WTC11 (cell line): Measurements from ENCODE around the gene DENND1B. TPM values are rescaled to one million over a fixed set of nuclear protein-coding genes. Genes with fewer than 3 reads are reported as not detected.

ENCODE experiments used
- ATAC-seq: fragments of 200-7000 bp; cut with Tn5 transposase; 2 replicates; pipeline ENCODE4 v1.10.0; 2021; ENCODE audit warnings: mild to moderate bottlenecking, moderate library complexity
- CTCF ChIA-PET: fragments of 300-600 bp; sonication (Branson Sonifier 250); formaldehyde crosslinking; loops from one replicate; lab custom pipeline; 2021; ENCODE audit warnings: antibody characterized with exemption; lab: Charles Lee
- POLR2A ChIA-PET: fragments of 350-600 bp; sonication (Branson Sonifier 250); formaldehyde crosslinking; loops from one replicate; lab custom pipeline; 2021; ENCODE audit warnings: antibody characterized with exemption; lab: Charles Lee
- DNase-seq: peaks from one replicate; pipeline ENCODE4 v3.0.0; 2021; ENCODE audit warnings: low spot score
- H3K27ac Mint-ChIP-seq: 2 replicates; pipeline ENCODE4 v1.8.0; 2021; ENCODE audit warnings: mixed read lengths
- H3K27me3 Mint-ChIP-seq: 2 replicates; pipeline ENCODE4 v1.8.0; 2021; ENCODE audit warnings: low read depth, mild to moderate bottlenecking, moderate library complexity, mixed read lengths
- H3K36me3 Mint-ChIP-seq: 2 replicates; pipeline ENCODE4 v1.8.0; 2021; ENCODE audit warnings: mixed read lengths
- H3K4me1 Mint-ChIP-seq: 2 replicates; pipeline ENCODE4 v1.8.0; 2022; ENCODE audit warnings: mixed read lengths
- H3K4me3 Mint-ChIP-seq: 2 replicates; pipeline ENCODE4 v1.8.0; 2021; ENCODE audit warnings: mild to moderate bottlenecking, moderate library complexity, mixed read lengths
- H3K9me3 Mint-ChIP-seq: 2 replicates; pipeline ENCODE4 v1.8.0; 2021; ENCODE audit warnings: mixed read lengths
- ATF1 ChIP-seq: sonication (generic); formaldehyde crosslinking; IDR thresholded peaks from 2 replicates; pipeline ENCODE4 v1.8.1; 2023; ENCODE audit warnings: mild to moderate bottlenecking, moderate library complexity, missing genetic modification reagents
- CDX4 ChIP-seq: fragments of 250-450 bp; sonication (Bioruptor Pico); IDR thresholded peaks from 2 replicates; pipeline ENCODE4 v1.9.0; 2021; ENCODE audit warnings: moderate library complexity, mild to moderate bottlenecking, inconsistent platforms, borderline replicate concordance
- CREB1 ChIP-seq: sonication (generic); formaldehyde crosslinking; IDR thresholded peaks from 2 replicates; pipeline ENCODE4 v1.8.0; 2023; ENCODE audit warnings: mild to moderate bottlenecking, missing genetic modification reagents
- E2F1 ChIP-seq: sonication (generic); formaldehyde crosslinking; IDR thresholded peaks from 2 replicates; pipeline ENCODE4 v1.8.0; 2022; ENCODE audit warnings: mild to moderate bottlenecking, missing genetic modification reagents
- E2F5 ChIP-seq: sonication (generic); formaldehyde crosslinking; IDR thresholded peaks from 2 replicates; pipeline ENCODE4 v1.8.1; 2022; ENCODE audit warnings: mild to moderate bottlenecking, moderate library complexity, missing genetic modification reagents
- ELF4 ChIP-seq: sonication (generic); formaldehyde crosslinking; IDR thresholded peaks from 2 replicates; pipeline ENCODE4 v1.8.1; 2022; ENCODE audit warnings: low read depth, mild to moderate bottlenecking, moderate library complexity, missing genetic modification reagents
- ETV6 ChIP-seq: sonication (generic); formaldehyde crosslinking; IDR thresholded peaks from 2 replicates; pipeline ENCODE4 v1.8.1; 2022; ENCODE audit warnings: mild to moderate bottlenecking, missing genetic modification reagents
- FOXJ3 ChIP-seq: sonication (generic); formaldehyde crosslinking; IDR thresholded peaks from 2 replicates; pipeline ENCODE4 v1.9.0; 2021; ENCODE audit warnings: missing genetic modification reagents, mild to moderate bottlenecking, borderline replicate concordance
- IRF2 ChIP-seq: sonication (generic); formaldehyde crosslinking; IDR thresholded peaks from 2 replicates; pipeline ENCODE4 v1.8.0; 2022; ENCODE audit warnings: low read depth, missing genetic modification reagents, borderline replicate concordance
- MXD4 ChIP-seq: fragments of 250-450 bp; sonication (Bioruptor Pico); IDR thresholded peaks from 2 replicates; pipeline ENCODE4 v1.8.0; 2021; ENCODE audit warnings: mild to moderate bottlenecking, moderate library complexity, borderline replicate concordance
- PRRX2 ChIP-seq: fragments of 250-450 bp; sonication (Bioruptor Pico); IDR thresholded peaks from 2 replicates; pipeline ENCODE4 v1.8.0; 2021; ENCODE audit warnings: mild to moderate bottlenecking
- TCF7 ChIP-seq: sonication (generic); formaldehyde crosslinking; IDR thresholded peaks from 2 replicates; pipeline ENCODE4 v1.8.0; 2022; ENCODE audit warnings: mild to moderate bottlenecking, low read depth, missing genetic modification reagents, moderate library complexity
- TEAD4 ChIP-seq: sonication (generic); formaldehyde crosslinking; IDR thresholded peaks from 2 replicates; pipeline ENCODE4 v1.8.0; 2022; ENCODE audit warnings: mild to moderate bottlenecking, missing genetic modification reagents
- ZNF219 ChIP-seq: sonication (generic); formaldehyde crosslinking; IDR thresholded peaks from 2 replicates; pipeline ENCODE4 v1.8.0; 2023; ENCODE audit warnings: missing genetic modification reagents, mild to moderate bottlenecking, borderline replicate concordance
- ZNF232 ChIP-seq: sonication (generic); formaldehyde crosslinking; IDR thresholded peaks from 2 replicates; pipeline ENCODE4 v1.8.0; 2022; ENCODE audit warnings: mild to moderate bottlenecking, missing genetic modification reagents
- ZNF423 ChIP-seq: fragments of 250-450 bp; sonication (Bioruptor Pico); IDR thresholded peaks from 2 replicates; pipeline ENCODE4 v2.1.2; 2022; ENCODE audit warnings: mild to moderate bottlenecking, moderate library complexity
- total RNA-seq: library from RNA; stranded (reverse); gene quantifications from 3 replicates; pipeline ENCODE4 v1.2.3, GENCODE V29; 2021
- TF ChIP-seq, protein P1 (sequence below): sonication (generic); formaldehyde crosslinking; IDR thresholded peaks from 2 replicates; pipeline ENCODE4 v1.8.1; 2022; ENCODE audit warnings: low read depth, missing genetic modification reagents, borderline replicate concordance
- TF ChIP-seq, protein P2 (sequence below): sonication (generic); formaldehyde crosslinking; IDR thresholded peaks from 2 replicates; pipeline ENCODE4 v1.8.0; 2023; ENCODE audit warnings: missing genetic modification reagents, mild to moderate bottlenecking, borderline replicate concordance
- TF ChIP-seq, protein P3 (sequence below): fragments of 200-600 bp; IDR thresholded peaks from 2 replicates; pipeline ENCODE4 v1.8.0; 2022; ENCODE audit warnings: antibody characterized with exemption

DENND1B gene
- total RNA-seq, 1 experiment from 2014 or later: 4.3 TPM

DNA sequence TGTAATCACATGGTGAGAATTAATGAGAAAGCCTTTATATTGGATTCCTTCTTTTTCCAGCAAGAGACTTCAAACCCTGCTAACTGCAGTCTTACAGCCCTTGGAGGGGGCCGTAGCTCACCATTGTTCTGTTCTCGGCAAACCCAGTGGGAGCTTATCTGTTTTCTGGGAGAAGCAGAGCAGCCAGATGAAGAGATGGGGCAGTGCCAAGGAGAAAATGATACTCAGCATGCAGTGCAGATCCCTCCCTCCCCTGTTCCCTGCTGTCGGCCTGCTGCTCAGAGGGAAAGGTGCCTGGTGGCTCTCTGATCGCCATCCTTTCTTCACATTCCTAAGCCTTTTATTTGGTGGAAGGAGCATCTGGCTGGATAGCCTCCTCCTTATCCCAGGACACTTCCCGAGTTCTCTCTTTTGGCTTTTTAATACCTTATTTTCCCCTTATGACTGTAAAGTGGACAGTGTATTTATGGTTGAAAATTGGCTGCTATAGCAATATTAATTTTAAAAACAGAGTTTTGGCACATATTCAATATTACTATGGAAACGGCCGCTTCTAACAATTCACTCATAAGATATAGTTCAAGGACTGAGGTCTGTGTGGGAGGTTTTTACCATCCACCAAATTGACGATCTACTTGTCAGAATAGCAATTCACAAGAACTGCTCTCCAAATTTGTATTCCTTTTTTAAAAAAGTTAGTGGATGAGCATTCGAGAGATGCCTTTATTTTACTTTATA lies 303.9 kb downstream of the DENND1B start:
- Mint-ChIP-seq H3K9me3 (no peaks in the 10 kb centered on the region), H3K4me3 (no peak overlapping the region), H3K27me3 (no peaks in the 10 kb centered on the region), H3K27ac (no peak overlapping the region), H3K36me3 (no peaks in the 10 kb centered on the region), H3K4me1 (peaks cover 42% of the 10 kb centered on the region)
- peak; percentile 83 for ATAC-seq
- ChIA-PET CTCF (no interaction called here), POLR2A (interaction anchor here (0.5 kb wide), 1 partner anchor 56 kb away, joined by 3 read pairs; no protein-coding TSS in a partner anchor)
- no peak for TF ChIP-seq ZNF219
- peak; percentile 68; the same call in 1 of the 2 replicates for TF ChIP-seq ZNF423 (CRISPR knock-in tag)
- TF ChIP-seq, all 79 proteins: peak for 1
- DNase-seq: no peak

DNA sequence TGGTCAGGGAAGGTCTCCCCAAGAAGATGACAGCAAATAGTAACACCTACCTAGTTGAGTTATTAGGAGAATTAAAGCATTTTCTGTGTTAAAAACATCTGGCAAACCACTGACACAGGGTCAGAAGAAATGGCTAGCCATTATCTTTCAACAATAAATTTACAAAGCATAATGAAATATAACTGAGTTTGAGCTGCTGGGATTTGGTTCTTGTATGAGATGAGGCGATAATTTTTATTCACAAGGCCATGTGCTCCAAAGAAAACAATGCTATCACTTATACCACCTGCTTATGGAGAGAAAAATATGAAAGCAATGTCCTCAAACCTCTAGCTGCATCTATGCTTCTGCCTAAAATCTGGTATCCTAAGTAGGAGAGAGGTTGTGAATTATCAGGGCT lies 304.9 kb downstream of the DENND1B start:
- ChIA-PET POLR2A (no interaction called here), CTCF (interaction anchor here (1.2 kb wide), 1 partner anchor 50 kb away, joined by 3 read pairs; no protein-coding TSS in a partner anchor)
- no peak for DNase-seq
- no peaks in the 10 kb centered on the region for H3K9me3 Mint-ChIP-seq
- no peaks in the 10 kb centered on the region for H3K36me3 Mint-ChIP-seq
- H3K27me3 Mint-ChIP-seq: no peaks in the 10 kb centered on the region
- peaks cover 42% of the 10 kb centered on the region for H3K4me1 Mint-ChIP-seq
- ATAC-seq: no peak
- TF ChIP-seq, protein P1, sequence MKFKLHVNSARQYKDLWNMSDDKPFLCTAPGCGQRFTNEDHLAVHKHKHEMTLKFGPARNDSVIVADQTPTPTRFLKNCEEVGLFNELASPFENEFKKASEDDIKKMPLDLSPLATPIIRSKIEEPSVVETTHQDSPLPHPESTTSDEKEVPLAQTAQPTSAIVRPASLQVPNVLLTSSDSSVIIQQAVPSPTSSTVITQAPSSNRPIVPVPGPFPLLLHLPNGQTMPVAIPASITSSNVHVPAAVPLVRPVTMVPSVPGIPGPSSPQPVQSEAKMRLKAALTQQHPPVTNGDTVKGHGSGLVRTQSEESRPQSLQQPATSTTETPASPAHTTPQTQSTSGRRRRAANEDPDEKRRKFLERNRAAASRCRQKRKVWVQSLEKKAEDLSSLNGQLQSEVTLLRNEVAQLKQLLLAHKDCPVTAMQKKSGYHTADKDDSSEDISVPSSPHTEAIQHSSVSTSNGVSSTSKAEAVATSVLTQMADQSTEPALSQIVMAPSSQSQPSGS (CRISPR knock-in tag): no peak
- TF ChIP-seq FOXJ3 (CRISPR knock-in tag) (no peak), ELF4 (CRISPR knock-in tag) (no peak), MXD4 (CRISPR knock-in tag) (no peak), PRRX2 (CRISPR knock-in tag) (no peak), CREB1 (CRISPR knock-in tag) (no peak), CDX4 (no peak)
- TF ChIP-seq, protein P2, sequence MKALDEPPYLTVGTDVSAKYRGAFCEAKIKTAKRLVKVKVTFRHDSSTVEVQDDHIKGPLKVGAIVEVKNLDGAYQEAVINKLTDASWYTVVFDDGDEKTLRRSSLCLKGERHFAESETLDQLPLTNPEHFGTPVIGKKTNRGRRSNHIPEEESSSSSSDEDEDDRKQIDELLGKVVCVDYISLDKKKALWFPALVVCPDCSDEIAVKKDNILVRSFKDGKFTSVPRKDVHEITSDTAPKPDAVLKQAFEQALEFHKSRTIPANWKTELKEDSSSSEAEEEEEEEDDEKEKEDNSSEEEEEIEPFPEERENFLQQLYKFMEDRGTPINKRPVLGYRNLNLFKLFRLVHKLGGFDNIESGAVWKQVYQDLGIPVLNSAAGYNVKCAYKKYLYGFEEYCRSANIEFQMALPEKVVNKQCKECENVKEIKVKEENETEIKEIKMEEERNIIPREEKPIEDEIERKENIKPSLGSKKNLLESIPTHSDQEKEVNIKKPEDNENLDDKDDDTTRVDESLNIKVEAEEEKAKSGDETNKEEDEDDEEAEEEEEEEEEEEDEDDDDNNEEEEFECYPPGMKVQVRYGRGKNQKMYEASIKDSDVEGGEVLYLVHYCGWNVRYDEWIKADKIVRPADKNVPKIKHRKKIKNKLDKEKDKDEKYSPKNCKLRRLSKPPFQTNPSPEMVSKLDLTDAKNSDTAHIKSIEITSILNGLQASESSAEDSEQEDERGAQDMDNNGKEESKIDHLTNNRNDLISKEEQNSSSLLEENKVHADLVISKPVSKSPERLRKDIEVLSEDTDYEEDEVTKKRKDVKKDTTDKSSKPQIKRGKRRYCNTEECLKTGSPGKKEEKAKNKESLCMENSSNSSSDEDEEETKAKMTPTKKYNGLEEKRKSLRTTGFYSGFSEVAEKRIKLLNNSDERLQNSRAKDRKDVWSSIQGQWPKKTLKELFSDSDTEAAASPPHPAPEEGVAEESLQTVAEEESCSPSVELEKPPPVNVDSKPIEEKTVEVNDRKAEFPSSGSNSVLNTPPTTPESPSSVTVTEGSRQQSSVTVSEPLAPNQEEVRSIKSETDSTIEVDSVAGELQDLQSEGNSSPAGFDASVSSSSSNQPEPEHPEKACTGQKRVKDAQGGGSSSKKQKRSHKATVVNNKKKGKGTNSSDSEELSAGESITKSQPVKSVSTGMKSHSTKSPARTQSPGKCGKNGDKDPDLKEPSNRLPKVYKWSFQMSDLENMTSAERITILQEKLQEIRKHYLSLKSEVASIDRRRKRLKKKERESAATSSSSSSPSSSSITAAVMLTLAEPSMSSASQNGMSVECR (CRISPR knock-in tag): no peak
- H3K4me3 Mint-ChIP-seq: no peak overlapping the region
- H3K27ac Mint-ChIP-seq: no peak overlapping the region; the same call in 1 of the 2 replicates

- ATAC-seq (peak; percentile 29), DNase-seq (no peak)
- Mint-ChIP-seq H3K9me3 (no peaks in the 10 kb centered on the region), H3K27me3 (no peaks in the 10 kb centered on the region), H3K27ac (peak overlapping the region; percentile 3; the same call in 1 of the 2 replicates), H3K4me3 (no peak overlapping the region), H3K36me3 (no peaks in the 10 kb centered on the region), H3K4me1 (peaks cover 42% of the 10 kb centered on the region)
- ChIA-PET POLR2A (no interaction called here), CTCF (interaction anchor here (1.2 to 1.4 kb wide), 2 partner anchors 50 to 69 kb away, joined by 3 read pairs; no protein-coding TSS in a partner anchor)
- TF ChIP-seq E2F1 (CRISPR knock-in tag): no peak
- TF ChIP-seq IRF2 (CRISPR knock-in tag): no peak
- TF ChIP-seq, protein P3, sequence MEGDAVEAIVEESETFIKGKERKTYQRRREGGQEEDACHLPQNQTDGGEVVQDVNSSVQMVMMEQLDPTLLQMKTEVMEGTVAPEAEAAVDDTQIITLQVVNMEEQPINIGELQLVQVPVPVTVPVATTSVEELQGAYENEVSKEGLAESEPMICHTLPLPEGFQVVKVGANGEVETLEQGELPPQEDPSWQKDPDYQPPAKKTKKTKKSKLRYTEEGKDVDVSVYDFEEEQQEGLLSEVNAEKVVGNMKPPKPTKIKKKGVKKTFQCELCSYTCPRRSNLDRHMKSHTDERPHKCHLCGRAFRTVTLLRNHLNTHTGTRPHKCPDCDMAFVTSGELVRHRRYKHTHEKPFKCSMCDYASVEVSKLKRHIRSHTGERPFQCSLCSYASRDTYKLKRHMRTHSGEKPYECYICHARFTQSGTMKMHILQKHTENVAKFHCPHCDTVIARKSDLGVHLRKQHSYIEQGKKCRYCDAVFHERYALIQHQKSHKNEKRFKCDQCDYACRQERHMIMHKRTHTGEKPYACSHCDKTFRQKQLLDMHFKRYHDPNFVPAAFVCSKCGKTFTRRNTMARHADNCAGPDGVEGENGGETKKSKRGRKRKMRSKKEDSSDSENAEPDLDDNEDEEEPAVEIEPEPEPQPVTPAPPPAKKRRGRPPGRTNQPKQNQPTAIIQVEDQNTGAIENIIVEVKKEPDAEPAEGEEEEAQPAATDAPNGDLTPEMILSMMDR: no peak
- TF ChIP-seq CREB1 (CRISPR knock-in tag): no peak
- TF ChIP-seq TEAD4 (CRISPR knock-in tag): no peak
- TF ChIP-seq E2F5 (CRISPR knock-in tag): no peak
- TF ChIP-seq TCF7 (CRISPR knock-in tag): no peak
- TF ChIP-seq ETV6 (CRISPR knock-in tag): no peak
- TF ChIP-seq ATF1 (CRISPR knock-in tag): no peak
- no peak for TF ChIP-seq ZNF232 (CRISPR knock-in tag)
Measured at GRCh38 chr1:197469620-197470210, 305.6 kb downstream of the DENND1B start.
